ENCODE data around the gene RALY.

The RALY gene

DNA sequence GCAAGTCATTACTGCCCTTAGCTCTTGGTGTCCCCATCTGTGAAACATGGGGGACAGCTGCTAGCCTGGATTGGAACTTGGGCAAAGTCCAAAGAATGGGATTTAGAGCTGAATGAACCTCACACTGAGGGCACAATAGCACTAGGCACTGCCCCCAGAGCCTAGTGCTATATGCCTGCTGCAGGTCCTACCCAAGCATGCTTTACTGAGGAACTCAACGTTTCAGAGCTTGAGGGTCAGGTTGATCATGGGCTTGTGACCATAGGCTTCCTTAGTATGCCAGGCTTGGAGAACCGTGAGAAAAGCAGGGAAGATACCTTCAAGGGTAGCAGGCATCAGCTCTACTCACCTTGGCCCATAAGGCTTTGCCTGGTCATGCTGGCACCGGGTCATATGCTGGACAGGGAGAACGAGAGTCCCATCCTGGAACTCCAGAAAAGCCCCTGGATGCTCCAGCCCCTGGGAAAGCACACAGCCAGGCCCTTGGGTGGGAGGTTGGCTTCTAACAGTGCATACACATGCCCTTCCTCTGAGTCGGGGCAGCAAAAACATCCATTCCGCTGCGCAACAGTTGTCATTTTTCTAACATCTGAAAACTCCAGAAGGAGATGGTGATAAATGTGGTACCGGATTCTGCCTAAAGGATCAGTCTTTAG lies 88.6 kb downstream of the RALY start:
- no peak for DNase-seq (ENCODE audit: low read depth)

DNA sequence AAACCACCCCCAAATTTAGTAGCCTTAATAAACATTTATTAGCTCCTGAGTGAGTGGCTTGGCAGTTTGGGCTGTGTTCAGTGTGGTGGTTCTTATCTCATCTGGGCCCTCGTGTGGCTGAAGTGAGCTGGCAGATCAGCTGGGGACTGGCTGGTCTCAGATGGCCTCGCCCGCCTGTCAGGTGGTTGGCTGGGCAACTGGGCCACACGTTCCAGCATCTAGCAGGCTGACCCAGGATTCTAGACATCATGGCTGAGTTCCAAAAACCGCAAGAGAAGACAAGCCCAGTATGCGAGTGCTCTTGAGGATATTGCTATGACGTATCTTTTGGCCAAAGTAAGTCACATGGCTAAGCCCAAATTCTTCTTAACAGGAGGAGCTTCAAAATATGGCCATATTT lies 89.4 kb downstream of the RALY start:
- DNase-seq (ENCODE audit: low read depth), result peak; percentile 98

DNA sequence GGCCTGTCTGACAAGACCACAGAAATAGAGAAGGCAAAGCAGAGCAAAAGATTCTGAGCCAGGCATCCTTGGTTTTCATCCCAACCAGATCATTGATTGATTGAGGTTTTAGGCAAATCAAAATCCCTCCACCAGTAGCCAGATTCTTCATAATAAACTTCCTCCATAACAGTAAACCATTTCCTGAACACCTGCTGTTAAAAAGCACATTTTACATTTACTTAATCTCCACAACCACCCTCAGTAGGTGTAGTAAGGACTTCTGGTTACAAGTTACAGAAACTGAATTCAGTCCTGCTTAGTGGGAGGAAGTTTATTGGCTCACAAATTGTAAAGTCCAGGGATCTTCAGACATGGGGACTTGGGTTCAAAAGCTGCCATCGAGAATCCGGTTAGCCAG lies 90.1 kb downstream of the RALY start:
- DNase-seq (ENCODE audit: low read depth), result no peak

DNA sequence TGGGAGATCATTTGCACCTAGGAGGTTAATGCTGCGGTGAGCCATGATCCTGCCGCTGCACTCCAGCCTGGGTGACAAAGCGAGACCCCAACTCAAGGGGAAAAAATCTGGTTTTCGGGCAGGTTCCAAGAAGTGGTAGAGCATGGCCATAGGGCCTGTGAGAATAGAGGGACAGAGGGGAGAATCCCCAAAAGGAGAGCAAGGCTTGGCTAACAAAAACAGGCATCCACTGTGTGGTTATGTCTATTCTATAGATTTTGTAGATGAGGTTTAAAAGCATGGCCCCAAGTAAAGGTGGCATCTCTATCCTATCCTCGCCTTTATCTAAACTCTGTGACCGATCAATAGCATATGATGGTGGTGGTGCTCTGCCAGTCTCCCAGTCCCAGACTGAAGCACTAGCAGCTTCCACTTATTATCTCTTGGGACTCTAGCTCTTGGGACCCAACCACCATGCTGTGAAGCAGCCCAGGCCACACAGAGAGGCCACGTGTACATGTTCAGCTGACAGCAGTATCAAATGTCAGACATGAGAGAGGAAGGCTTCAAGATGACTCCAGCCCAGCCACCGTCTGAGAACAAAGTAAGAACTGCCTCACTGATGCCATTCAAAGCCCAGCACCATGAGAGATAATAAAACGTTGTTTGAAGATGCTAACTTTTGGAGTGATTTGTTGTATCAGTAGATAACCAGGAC lies 90.7 kb downstream of the RALY start:
- no peak for DNase-seq (ENCODE audit: low read depth)

DNA sequence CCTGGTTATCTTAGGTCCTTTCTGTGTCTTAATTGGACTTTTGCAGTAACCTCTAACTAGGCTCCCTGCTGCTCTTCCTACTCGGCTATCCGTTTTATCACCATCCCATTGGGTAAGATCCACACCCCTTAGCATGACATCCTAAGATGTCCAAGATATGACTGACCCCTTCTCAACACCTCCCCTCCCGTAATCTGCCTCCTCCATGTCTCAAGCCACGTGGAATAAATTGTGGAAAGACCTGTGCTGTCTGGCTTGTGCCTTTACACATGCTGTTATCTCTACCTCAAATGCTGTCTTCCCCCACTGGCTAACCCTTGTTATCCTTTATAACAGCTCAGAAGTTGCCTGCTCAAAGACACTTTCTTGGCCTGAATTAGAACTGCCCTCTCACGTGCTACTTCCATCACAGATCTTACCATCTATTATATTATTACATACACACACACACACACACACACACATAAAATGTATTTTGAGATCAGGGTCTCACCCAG lies 91.9 kb downstream of the RALY start:
- no peak for DNase-seq (ENCODE audit: low read depth)

DNA sequence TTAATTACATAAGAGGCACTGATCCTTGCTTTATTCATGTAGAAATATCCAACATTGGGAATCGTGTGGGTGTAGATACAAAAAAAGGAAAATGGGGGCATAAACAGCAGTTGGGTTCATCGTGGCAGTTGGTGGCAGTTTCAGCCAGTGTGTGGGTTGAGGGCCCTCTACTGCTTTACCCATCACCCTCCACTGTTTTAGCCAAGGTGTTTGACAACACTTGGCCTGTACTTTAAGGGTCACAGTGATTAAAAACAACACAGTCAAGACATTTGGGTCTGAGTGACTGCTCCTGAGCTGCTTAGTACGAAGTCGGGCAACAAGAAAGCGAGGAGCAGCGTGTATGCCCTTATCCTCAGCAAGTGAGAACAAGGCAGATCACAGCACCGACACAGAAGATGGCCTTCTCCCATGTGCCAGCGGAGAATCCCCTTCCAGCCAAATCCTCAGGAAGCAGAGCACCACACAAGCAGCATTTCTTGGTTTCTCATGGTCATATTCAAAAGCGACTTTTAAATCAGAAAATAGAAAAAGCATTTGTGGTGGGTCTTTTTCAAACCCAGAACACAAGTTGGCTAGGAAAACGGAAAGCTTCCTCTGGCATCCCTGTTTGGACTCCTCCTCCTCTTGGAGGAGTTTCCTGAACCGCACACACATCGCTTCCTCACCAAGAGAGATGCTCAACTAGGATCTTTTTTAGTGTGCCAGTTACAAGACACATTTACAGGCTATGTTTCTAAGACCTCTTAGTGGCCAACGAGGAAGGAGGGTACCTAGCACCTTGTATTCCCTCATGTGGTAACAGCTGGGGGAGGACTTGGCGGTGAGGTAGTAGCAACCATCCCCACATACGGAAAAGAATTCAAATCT lies 94.8 kb downstream of the RALY start:
- DNase-seq (ENCODE audit: low read depth), result no peak

DNA sequence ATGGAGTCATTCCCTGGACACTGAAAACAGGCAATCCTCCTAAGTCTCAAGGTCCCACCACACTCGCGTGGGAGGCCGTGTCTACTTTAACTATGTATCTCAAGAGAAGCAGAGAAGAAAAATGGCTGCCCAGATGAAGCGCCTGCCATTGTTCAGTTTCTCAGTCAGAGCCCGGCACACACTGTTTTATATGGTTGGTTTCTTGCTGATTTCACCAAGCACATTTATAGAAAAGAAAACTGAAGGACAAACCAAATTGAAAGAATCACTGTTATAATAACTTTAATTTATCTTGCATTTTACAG lies 95.4 kb downstream of the RALY start:
- no peak for DNase-seq (ENCODE audit: low read depth)

DNA sequence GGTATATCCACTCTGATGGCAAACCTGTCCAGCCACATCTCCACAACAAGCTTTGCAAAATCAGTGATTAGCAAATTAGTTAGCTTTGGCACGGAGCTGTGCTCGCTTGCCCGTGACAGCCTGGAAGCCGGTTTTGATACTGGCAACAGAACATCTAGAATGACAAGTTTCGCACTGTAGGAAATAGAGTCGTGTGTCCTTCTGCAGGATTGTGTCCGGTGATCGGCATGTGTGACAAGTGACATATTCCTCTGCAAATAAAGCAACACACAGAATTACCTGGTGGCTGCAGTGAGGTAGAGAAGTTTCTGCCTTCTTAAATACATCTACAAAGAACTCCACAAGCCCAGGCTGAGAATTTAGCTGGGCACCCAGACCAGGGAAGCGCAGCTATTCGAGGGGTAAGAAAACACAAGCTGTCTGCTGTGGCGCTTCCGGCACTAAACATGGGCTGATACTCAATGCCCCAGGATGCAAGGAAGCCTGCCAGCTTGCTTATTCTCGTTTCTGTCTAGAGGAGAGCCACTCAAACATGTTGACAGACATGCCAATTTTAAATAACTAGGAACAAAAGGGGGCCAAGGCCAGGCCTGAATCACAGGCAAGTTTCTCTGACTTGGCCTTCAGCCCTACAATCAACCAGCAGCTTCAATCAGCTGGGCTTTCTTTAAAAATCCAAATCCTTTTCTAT lies 96.1 kb downstream of the RALY start:
- no peak for DNase-seq (ENCODE audit: low read depth)

DNA sequence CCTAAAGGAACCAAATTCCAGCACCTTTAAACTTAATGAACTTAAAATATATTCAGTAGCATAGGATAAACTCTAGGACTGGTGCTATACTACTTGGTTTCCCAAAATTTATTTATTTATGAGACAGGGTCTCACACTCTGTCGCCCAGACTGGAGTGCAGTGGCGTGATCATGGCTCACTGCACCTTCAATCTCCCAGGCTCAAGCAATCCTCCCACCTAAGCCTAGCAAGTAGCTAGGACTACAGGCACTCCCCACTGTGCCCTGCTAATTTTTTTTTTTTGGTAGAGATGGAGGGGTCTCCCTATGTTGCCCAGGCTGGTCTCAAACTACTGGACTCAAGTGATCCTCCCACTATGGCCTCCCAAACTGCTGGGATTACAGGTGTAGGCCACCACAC lies 96.9 kb downstream of the RALY start:
- no peak for DNase-seq (ENCODE audit: low read depth)

DNA sequence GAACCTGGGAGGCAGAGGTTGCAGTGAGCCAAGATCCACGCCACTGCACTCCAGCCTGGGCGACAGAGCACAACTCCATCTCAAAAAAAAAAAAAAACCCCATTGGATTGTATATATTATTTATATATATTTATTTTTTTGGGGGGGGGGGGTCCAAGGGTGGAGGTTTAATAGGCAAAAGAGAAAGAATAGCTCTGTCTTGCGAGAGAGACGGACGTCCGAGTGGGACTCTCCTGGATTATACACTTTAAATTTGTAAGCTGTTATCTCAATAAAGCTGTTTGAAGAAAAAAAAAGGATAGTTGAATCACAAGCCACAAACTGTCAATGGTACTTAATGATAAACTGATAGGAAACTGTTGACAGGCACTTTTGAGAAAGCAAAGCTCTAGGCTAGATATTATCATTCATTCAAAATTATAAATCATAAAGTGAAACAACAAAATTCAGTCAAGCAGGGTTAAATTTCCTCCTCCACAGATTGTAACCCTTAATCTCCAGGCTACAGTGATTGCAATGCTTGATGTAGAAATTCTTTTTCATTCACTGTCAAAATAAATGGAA lies 98.0 kb downstream of the RALY start:
- no peak for DNase-seq (ENCODE audit: low read depth)

DNA sequence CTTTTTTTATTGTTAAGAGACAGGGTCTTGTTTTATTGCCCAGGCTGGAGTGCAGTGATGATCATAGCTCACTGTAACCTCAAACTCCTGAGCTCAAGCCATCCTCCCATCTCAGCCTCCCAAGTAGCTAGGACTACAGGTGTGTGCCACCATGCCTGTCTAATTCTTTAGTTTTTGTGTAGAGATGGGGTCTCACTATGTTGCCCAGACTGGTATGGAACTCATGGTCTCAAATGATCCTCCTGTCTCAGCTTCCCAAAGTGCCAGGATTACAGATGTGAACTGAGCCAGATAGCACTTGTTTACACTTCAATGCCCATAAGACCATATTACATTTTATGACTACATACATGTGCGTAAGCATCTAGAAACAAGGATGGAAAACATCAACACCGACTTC lies 100.2 kb downstream of the RALY start:
- DNase-seq (ENCODE audit: low read depth), result no peak

DNA sequence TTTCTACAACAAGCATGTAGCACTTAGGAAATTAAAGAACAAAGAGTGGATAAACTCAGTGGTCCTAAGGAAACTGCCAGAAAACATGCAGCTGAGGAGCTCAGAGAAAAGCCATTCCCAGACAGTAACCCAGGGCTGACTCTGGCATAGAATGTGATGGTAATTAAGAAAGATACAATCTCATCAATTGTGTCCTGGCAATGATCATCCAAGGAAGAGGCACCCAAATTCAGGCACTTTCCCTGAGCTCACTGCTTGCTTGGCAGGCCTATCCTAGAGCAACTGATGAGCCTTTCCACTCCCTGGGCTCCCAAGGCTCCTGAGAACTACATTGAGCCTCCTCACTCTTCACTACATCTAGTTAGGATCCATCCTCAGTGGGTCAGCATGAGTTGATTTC lies 102.1 kb downstream of the RALY start:
- no peak for DNase-seq (ENCODE audit: low read depth)

DNA sequence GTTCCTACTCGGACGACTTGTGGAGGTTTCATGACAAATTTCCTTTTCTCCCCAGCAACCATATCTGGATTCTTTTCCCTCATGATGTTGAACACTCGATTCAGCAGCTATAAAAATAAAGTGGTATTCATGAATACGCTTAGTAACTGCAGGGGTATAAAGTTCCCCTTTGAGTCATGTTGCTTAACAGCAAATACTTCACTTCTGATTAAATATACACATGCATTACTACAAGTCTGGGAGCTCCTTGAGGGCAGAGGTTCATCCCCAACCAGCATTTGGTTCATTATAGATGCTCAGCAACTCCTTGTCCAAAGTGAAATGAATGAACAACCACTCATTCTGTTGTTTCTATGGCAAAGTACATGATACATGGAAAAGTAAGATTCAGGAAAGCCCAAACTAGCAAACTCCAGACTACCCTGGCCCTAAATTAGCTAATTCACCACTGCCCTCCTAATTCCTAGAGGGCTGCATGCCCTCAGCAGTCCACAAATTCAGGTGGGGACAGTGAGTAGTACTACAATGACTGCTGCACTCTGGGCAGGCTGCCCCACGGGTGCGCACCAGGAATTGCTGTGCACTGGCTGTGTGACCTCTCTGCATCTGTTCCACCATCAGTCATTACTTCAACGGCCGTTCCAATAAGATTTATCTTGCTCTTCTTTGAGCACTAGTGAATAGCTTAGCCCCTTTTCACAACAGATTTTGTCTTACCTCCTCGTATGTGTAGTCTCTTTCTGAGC lies 103.2 kb downstream of the RALY start:
- no peak for DNase-seq (ENCODE audit: low read depth)

DNA sequence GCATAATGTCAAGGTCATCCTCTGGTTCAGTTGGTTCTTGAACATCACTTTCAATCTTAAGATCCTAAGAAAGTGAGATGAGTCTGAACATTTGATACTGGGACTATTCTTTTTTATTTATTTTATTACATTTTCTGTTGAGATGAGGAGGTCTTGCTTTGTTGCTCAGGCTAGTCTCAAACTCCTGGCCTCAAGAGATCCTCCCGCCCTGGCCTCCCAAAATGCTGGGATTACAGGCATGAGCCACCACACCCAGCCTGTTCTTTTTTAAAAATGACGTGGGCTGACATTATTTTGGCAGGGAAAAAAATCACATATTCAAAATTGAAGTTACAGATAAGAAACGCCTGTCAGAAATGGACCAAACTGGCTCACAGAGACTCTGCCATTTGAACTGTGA lies 104.9 kb downstream of the RALY start:
- no peak for DNase-seq (ENCODE audit: low read depth)

DNA sequence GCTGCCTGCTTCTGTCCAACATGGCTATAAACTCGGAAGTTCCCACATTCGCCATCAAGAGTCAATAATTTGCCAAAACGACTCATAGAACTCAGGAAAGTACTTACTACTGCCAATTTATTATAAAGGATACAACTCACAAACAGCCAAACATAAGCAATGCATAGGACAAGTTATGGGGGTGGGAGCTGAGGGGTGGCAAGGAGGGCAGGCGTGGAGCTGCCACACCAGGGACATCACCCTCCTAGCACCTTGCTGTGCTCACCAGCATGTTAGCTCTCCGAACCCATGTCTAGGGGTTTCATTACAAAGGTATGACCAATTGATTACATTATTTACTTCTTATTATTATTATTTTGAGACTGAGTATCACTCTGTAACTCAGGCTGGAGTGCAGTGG lies 106.0 kb downstream of the RALY start:
- no peak for DNase-seq (ENCODE audit: low read depth)

DNA sequence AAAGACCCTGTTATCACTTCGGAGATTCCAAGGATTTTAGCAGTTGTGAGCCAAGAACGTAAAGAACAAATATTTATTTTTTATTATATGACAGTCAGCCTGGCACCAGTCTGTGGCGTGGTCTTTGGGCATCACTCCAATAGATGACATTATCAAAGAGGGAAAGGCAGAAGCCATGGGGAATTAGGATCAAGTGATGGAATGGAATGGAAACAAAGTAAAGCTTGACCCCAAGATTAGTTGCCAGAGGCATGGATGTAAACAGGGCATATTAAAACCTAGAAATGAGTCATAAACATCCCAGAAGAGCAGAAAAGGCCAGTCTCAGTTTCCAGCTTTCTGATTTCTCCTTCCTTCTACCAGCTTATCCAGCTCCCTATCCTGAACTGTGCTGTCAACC lies 106.9 kb downstream of the RALY start:
- no peak for DNase-seq (ENCODE audit: low read depth)

DNA sequence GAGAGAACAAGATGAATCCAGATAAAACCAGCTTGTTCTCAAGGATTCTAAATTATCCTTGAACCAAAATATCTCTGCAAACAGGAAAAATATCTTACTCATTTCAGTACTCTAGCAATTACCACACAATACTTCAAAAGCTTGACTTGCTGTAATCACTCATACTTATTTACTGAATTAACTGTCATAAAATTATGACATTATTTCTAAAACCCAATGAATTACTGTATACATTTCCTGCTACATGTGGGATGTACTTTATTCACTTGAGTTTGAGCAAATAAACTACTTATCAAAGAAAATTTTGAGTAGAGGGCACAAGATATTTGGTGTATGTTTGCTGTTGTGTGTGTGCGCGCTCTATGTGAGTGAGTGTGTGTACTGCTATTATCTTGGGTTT lies 108.6 kb downstream of the RALY start:
- no peak for DNase-seq (ENCODE audit: low read depth)

DNA sequence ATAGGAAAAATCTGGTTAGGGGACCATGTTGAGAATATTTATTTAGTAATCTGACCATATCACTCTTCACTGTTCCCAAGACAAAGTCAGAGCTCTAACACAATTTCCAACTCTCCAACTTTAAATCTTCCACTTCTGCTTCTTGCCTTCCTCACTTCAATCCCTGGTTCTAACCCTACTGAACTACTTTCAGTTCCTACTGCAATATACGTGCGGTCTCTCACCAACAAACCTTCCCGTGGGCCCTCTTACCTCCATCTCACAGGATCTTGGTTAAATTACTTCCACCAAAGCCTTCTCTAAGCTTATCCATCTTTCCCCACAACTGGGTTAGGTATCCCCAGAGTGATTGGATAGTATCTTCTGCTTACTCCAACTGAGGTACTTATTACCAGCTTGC lies 110.3 kb downstream of the RALY start:
- no peak for DNase-seq (ENCODE audit: low read depth)

DNA sequence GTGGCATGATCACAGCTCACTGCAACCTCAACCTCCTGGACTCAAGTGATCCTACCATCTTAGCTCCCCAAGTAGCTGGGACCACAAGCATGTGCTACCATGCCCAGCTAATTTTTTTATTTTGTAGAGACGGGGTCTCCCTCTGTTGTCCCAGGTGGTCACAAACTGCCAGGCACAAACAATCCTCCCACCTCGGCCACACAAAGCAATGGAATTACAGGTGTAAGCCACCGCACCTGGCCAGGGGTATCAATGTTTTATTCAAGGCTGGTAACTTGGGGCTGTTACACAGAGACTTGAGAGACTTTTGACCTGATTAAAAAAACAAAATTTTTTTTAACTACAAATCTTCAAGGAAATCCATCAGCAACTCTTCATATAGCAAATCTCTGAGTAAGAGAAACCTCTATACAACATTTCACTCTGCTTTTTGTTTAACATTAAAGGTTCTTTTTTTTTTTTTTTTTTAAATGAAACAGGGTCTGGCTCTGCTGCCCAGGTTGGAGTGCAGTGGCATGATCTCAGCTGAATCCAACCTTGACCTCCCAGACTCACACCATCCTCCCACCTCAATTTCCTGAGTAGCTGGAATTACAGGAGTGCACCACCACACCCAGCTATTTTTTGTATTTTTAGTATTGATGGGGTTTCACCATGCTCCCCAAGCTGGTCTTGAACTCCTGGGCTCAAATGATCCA lies 112.4 kb downstream of the RALY start:
- DNase-seq (ENCODE audit: low read depth), result no peak

DNA sequence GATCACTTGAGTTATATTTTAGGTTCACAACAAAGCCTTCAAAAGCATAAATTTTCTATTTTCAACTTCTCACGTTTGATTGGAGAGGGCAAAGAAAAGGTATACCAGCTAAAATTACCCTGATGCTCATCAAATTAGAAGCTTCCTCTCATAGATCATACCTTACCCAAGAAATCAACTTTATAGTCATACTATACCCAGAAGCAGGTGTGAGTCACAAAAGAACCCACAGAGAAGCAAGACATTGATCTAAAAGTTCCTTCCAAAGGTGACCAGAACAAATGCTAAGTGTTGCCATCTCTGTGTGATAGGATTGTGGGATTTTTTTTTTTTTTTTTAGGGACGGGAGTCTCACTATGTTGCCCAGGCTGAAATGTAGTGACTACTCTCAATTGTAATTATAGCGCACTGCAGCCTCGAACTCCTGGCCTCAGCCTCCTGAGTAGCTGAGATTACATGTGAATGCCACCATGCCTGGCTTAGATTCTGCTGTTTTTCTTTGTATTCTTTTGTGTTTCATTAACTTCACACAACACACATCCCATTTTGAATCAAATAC lies 115.0 kb downstream of the RALY start:
- no peak for DNase-seq (ENCODE audit: low read depth)

DNA sequence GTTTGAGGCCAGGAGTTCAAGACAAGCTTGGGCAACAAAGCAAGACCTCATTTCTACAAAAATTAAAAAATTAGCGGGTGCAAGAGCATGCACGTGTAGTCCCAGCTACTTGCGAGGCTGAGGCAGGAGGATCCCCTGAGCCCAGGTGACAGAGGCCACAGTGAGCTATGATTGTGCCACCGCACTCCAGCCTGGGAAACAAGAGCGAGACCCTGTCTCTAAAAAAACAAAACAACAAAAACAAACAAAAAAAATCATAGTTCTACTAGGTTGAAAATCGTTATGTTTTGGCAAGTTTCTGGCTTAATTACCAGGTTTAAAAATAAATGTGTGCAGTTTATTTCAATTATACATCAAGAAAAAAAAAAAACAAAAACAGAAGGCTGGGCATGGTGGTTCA lies 115.7 kb downstream of the RALY start:
- DNase-seq (ENCODE audit: low read depth), result no peak

Measured in HS-27A (cell line).